ENCODE data around the gene ALKBH3. TPM values are rescaled to one million over a fixed set of nuclear protein-coding genes. Genes with fewer than 3 reads are reported as not detected.

Gene ALKBH3
- total and polyA plus RNA-seq, 10 of the 15 experiments (the other 5 are each of a cell fraction or from before 2014, with no cell fraction given), result 22.1 to 50.8 (median 38.5) TPM

- POLR2A ChIA-PET, result no interaction called here
- BruUV-seq (replicated peaks), result no TSS peak
- no peaks in the 10 kb centered on the region for H3K4me1 ChIP-seq (ENCODE audit: control insufficient read depth, insufficient read depth, low read length)
- intact Hi-C loops (cut with micrococcal nuclease; ENCODE audit: unreplicated experiment) (no loop called here), in situ Hi-C loops (cut with MboI) (no loop called here)
- no peak overlapping the region for H2AFZ ChIP-seq (ENCODE audit: control insufficient read depth, low read depth, low read length)
- FAIRE-seq (no peak), DNase-seq (ENCODE audit: low read depth, low spot score) (no peak), ATAC-seq (no peak)
- CTCF ChIA-PET, result no interaction called here
- H4K20me1 ChIP-seq (ENCODE audit: control insufficient read depth, insufficient read depth), result no peaks in the 10 kb centered on the region
- no peaks in the 10 kb centered on the region for H3K79me2 ChIP-seq (ENCODE audit: control insufficient read depth, insufficient read depth, low read length)
- no peak overlapping the region for H3K4me3 ChIP-seq
- H3K36me3 ChIP-seq (ENCODE audit: control insufficient read depth in 2 of 2, insufficient read depth in 2 of 2, low read length in 1 of 2), result no peaks in the 10 kb centered on the region
- H3K9ac ChIP-seq (ENCODE audit: control insufficient read depth, insufficient read depth, low read length), result no peak overlapping the region
- H3K27ac ChIP-seq (ENCODE audit: control insufficient read depth, insufficient read depth), result no peak overlapping the region
- RAD21 ChIA-PET (ENCODE audit: unreplicated experiment), result no interaction called here
- H3K9me3 ChIP-seq (replicated peaks; ENCODE audit: control insufficient read depth, insufficient read depth, low read length), result no peaks in the 10 kb centered on the region; the same call in 2 of the 3 replicates
- SMC1A ChIA-PET (ENCODE audit: uncharacterized antibody, unreplicated experiment), result no interaction called here
- H3K27me3 ChIP-seq (replicated peaks in 1 of 2; ENCODE audit: control insufficient read depth in 2 of 2, insufficient read depth in 2 of 2, low read length in 1 of 2), result no peaks in the 10 kb centered on the region; a peak in 1 of 4 replicates
- no peak overlapping the region for H3K4me2 ChIP-seq (ENCODE audit: control insufficient read depth, insufficient read depth)
- WGBS (ENCODE audit: insufficient coverage, insufficient replicate concordance, low lambda C conversion rate, missing lambda C conversion rate), result 24% methylated on average over 12 of the region's 13 CpGs
- no peak for TF ChIP-seq HDAC6 (IDR thresholded peaks at IDR 0.05; ENCODE audit: unreplicated experiment)
- no peak for TF ChIP-seq SMC3 (IDR thresholded peaks at IDR 0.05; ENCODE audit: borderline replicate concordance, low read length)
- no peak for TF ChIP-seq LARP7 (IDR thresholded peaks at IDR 0.05)
- no peak for TF ChIP-seq WRNIP1 (IDR thresholded peaks at IDR 0.05; ENCODE audit: borderline replicate concordance, low read depth, low read length)
- TF ChIP-seq PRDM15 (CRISPR knock-in tag; IDR thresholded peaks at IDR 0.05), result no peak
- TF ChIP-seq CEBPB (IDR thresholded peaks at IDR 0.05; ENCODE audit: borderline replicate concordance in 1 of 2, low read depth in 2 of 2, low read length in 2 of 2), result no peak
- no peak for TF ChIP-seq IRF3 (IDR thresholded peaks at IDR 0.05)
- TF ChIP-seq EED (IDR thresholded peaks at IDR 0.05; ENCODE audit: low read depth), result no peak
- TF ChIP-seq ASH2L (IDR thresholded peaks at IDR 0.05; ENCODE audit: borderline replicate concordance, low read depth), result no peak
- TF ChIP-seq IRF5 (IDR thresholded peaks at IDR 0.05; ENCODE audit: borderline replicate concordance), result no peak
- TF ChIP-seq SRF (IDR thresholded peaks at IDR 0.05; ENCODE audit: low read depth in 2 of 2, low read length in 2 of 2), result no peak
Measured at GRCh38 chr11:43962383-43963278, 82.0 kb downstream of the ALKBH3 start.

Data from GM12878 (cell line).